GM21528 (cell line): ENCODE measurements around the gene FNDC11.
"Not testable (repeated sequence)": the region's sequence is repeated elsewhere in the genome, so short reads cannot be mapped to it uniquely, and the experiment has no call there.

Source experiments
- ATAC-seq: cut with Tn5 transposase; IDR thresholded peaks from one replicate; pipeline ENCODE4 v1.9.1; 2021; ENCODE audit warnings: mild to moderate bottlenecking, moderate library complexity; ENCODE audit not compliant: unreplicated experiment, low FRiP score

Gene FNDC11

GRCh38 chr20:63565021-63565698 is 11.2 kb downstream of the FNDC11 start:
- ATAC-seq, result no peak

GRCh38 chr20:63565699-63566335 is 11.9 kb downstream of the FNDC11 start:
- no peak for ATAC-seq

GRCh38 chr20:63566395-63567135 is 12.6 kb downstream of the FNDC11 start:
- ATAC-seq, result no peak

- no peak for ATAC-seq
Observed at GRCh38 chr20:63567136-63567385, 13.1 kb downstream of the FNDC11 start.

- peak; percentile 72 for ATAC-seq
Observed at GRCh38 chr20:63567386-63568169, 13.6 kb downstream of the FNDC11 start.

- peak; percentile 26 for ATAC-seq
Observed at GRCh38 chr20:63568170-63568981, 14.4 kb downstream of the FNDC11 start.

- ATAC-seq, result no peak
Observed at GRCh38 chr20:63568986-63569949, 15.3 kb downstream of the FNDC11 start.

GRCh38 chr20:63570281-63571086 is 16.5 kb downstream of the FNDC11 start:
- no peak for ATAC-seq

- ATAC-seq, result not testable (repeated sequence)
Observed at GRCh38 chr20:63571087-63571478, 17.1 kb downstream of the FNDC11 start.

GRCh38 chr20:63572071-63572787 is 18.3 kb downstream of the FNDC11 start:
- ATAC-seq, result no peak

- ATAC-seq, result no peak
Observed at GRCh38 chr20:63572788-63573646, 19.1 kb downstream of the FNDC11 start.

GRCh38 chr20:63573647-63574131 is 19.7 kb downstream of the FNDC11 start:
- ATAC-seq, result no peak

GRCh38 chr20:63574156-63574828 is 20.3 kb downstream of the FNDC11 start, which contains the start of gene HELZ2:
TSS of gene HELZ2 (minus strand) at chr20:63574239. CDS start at chr20:63572385, 1,854 bp downstream.
- no peak for ATAC-seq

- ATAC-seq, result no peak
Observed at GRCh38 chr20:63574829-63575743, 21.1 kb downstream of the FNDC11 start.

GRCh38 chr20:63576311-63576710 is 22.4 kb downstream of the FNDC11 start:
- no peak for ATAC-seq
